Measurements from ENCODE around the gene PDE1C. TPM values are rescaled to one million over a fixed set of nuclear protein-coding genes. Genes with fewer than 3 reads are reported as not detected.

PDE1C gene
- total RNA-seq, 2 experiments from 2014 or later, result not detected

DNA sequence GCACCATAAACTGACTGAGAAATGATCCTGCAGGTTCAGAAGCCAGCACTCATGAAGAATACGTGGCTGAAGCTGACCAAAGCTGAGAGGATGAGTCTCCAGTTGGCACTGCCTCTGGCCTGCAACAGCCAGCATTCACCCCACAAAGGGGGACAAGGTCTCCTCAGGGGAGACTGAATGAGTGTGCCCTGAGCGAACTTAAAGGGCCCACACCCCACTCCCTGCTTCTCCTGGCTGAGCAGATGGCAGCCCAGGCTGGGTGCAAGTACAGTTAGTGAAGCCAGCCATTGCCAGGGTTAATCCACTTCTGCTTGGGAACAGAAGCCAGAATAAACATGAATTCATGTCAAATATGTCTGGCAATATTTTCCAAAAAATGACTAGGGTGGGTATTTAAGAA, 285.1 kb downstream of the PDE1C start:
- Mint-ChIP-seq H3K36me3 (ENCODE audit: low read depth) (no peaks in the 10 kb centered on the region), H3K27me3 (ENCODE audit: low read depth) (no peaks in the 10 kb centered on the region), H3K9me3 (ENCODE audit: insufficient read depth) (no peaks in the 10 kb centered on the region), H3K27ac (no peak overlapping the region), H3K4me1 (ENCODE audit: low read depth) (no peaks in the 10 kb centered on the region), H3K4me3 (no peak overlapping the region)
- CTCF ChIA-PET, result no interaction called here
- ATAC-seq (no peak), DNase-seq (no peak)
- POLR2A ChIA-PET, result no interaction called here

DNA sequence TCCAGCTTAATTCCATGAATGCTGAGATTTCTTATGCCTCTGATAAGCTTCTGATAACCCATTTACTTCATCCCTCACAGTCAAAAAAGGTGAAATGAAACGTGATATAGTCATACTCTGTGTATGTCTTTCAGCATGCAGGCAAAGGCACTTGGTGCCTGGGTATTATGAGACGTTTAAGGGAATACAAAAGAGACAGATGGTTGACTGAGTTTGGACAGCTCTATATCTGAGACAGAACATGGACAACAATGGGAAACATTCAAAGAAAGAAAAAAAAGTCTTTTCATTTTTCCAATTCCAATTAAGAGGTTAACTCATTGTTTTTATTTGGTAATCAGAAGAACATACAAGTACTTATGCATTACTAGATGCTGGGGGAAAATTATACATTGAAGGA, 287.0 kb downstream of the PDE1C start:
- no peak for DNase-seq
- no peak overlapping the region for H3K4me3 Mint-ChIP-seq
- ATAC-seq, result no peak
- CTCF ChIA-PET, result interaction anchor here (0.6 to 0.9 kb wide), 2 partner anchors 39 to 123 kb away, joined by 3 to 4 read pairs; no protein-coding TSS in a partner anchor
- no peaks in the 10 kb centered on the region for H3K9me3 Mint-ChIP-seq (ENCODE audit: insufficient read depth)
- H3K27me3 Mint-ChIP-seq (ENCODE audit: low read depth), result no peaks in the 10 kb centered on the region
- H3K27ac Mint-ChIP-seq, result no peak overlapping the region
- H3K4me1 Mint-ChIP-seq (ENCODE audit: low read depth), result no peaks in the 10 kb centered on the region
- H3K36me3 Mint-ChIP-seq (ENCODE audit: low read depth), result no peaks in the 10 kb centered on the region
- POLR2A ChIA-PET, result no interaction called here

DNA sequence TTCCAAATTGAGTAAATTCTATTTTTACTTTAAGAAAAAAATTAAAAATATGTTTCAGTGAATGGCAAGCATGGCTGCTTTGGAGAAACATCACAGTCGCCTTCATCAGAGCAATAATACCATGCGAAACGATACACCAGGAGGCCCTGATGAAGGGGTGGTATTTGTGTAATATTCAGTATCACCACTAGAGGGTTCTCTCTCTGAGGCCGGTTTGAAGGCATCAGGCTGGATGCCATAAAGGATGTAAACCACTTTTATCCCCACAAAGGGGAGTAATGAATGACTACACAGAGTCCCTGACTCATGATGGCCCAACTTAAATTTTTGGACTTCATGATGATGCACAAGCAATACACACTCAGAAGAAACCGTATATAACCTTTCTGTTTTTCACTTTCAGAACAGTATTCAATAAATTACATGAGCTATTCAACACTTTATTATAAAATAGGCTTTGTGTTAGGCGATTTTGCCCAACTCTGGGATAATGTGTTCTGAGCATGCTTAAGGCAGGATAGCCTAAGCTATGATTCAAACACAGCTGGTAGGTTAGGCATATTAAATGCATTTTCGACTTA, 287.7 kb downstream of the PDE1C start:
- no peaks in the 10 kb centered on the region for H3K36me3 Mint-ChIP-seq (ENCODE audit: low read depth)
- H3K4me3 Mint-ChIP-seq, result no peak overlapping the region
- H3K27me3 Mint-ChIP-seq (ENCODE audit: low read depth), result no peaks in the 10 kb centered on the region
- no peak overlapping the region for H3K27ac Mint-ChIP-seq
- DNase-seq (peak; percentile 21), ATAC-seq (peak; percentile 47)
- H3K4me1 Mint-ChIP-seq (ENCODE audit: low read depth), result no peaks in the 10 kb centered on the region
- POLR2A ChIA-PET, result no interaction called here
- CTCF ChIA-PET, result interaction anchor here (0.6 to 0.9 kb wide), 2 partner anchors 38 to 124 kb away, joined by 3 to 4 read pairs; no protein-coding TSS in a partner anchor
- H3K9me3 Mint-ChIP-seq (ENCODE audit: insufficient read depth), result no peaks in the 10 kb centered on the region

DNA sequence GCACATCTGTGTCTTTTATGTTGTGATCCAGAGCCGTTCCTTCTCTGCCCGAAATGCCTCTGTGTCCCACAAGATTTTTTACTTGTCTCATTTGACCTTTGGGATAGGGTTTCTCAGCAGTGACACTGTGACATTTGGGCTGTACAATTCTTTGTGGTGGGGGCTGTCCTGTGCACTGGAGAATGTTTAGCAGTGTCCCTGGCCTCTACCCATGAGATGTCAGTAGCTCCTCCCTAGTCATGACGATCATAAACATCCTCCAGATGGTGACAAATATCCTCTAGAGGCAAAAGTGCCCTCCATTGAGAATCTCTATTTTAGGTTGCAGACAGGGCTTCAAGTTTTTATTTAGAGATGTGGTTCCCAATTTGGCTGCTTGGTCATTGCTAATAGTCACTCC, 291.9 kb downstream of the PDE1C start:
- Mint-ChIP-seq H3K4me1 (ENCODE audit: low read depth) (no peaks in the 10 kb centered on the region), H3K9me3 (ENCODE audit: insufficient read depth) (no peaks in the 10 kb centered on the region), H3K4me3 (no peak overlapping the region), H3K27ac (no peak overlapping the region), H3K36me3 (ENCODE audit: low read depth) (no peaks in the 10 kb centered on the region), H3K27me3 (ENCODE audit: low read depth) (no peaks in the 10 kb centered on the region)
- no peak for DNase-seq
- CTCF ChIA-PET, result no interaction called here
- POLR2A ChIA-PET, result no interaction called here
- no peak for ATAC-seq

DNA sequence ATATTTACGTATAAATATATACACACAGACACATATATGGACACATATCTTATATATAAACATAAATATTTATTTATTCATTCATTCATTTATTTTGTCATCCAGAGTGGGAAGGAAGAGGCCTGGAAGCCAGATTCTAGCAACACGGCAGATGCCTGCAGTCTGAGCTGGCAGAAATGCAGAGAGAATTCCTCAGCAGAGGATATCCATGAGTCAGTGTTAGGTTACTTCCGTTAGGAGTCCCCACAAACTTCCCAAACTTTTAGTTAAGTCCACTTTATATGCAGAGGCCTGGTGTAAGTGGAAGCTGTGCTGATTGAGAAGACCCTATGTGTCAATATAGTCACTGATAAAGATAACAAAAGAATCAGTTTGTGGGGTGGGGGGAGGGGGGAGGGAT, 293.6 kb downstream of the PDE1C start:
- ATAC-seq (no peak), DNase-seq (no peak)
- ChIA-PET POLR2A (no interaction called here), CTCF (no interaction called here)
- Mint-ChIP-seq H3K36me3 (ENCODE audit: low read depth) (no peaks in the 10 kb centered on the region), H3K9me3 (ENCODE audit: insufficient read depth) (no peaks in the 10 kb centered on the region), H3K27me3 (ENCODE audit: low read depth) (no peaks in the 10 kb centered on the region), H3K4me1 (ENCODE audit: low read depth) (no peaks in the 10 kb centered on the region), H3K4me3 (no peak overlapping the region), H3K27ac (no peak overlapping the region)

DNA sequence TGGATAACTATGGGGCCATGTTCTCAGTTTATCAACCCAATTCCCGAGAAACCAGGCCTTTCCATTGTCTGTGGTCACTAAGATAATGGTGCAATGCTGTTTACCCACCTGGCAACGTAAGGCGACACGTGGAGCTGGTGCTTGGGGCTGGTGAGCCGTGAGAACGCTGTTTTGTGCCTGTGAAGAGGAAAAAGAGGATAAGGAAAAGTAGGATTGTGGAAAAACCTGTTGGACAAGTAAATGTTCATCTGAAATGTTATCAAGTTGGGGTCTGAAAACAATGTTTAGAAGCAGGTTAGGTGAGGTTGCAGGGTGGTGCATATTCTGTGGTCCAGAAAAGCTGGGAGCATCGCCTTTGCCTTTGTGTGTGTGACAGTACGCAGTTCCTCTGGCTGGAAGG, 294.7 kb downstream of the PDE1C start:
- no peaks in the 10 kb centered on the region for H3K36me3 Mint-ChIP-seq (ENCODE audit: low read depth)
- H3K27me3 Mint-ChIP-seq (ENCODE audit: low read depth), result no peaks in the 10 kb centered on the region
- POLR2A ChIA-PET, result no interaction called here
- DNase-seq (no peak), ATAC-seq (no peak)
- no peak overlapping the region for H3K4me3 Mint-ChIP-seq
- CTCF ChIA-PET, result no interaction called here
- H3K27ac Mint-ChIP-seq, result no peak overlapping the region
- no peaks in the 10 kb centered on the region for H3K9me3 Mint-ChIP-seq (ENCODE audit: insufficient read depth)
- H3K4me1 Mint-ChIP-seq (ENCODE audit: low read depth), result no peaks in the 10 kb centered on the region

DNA sequence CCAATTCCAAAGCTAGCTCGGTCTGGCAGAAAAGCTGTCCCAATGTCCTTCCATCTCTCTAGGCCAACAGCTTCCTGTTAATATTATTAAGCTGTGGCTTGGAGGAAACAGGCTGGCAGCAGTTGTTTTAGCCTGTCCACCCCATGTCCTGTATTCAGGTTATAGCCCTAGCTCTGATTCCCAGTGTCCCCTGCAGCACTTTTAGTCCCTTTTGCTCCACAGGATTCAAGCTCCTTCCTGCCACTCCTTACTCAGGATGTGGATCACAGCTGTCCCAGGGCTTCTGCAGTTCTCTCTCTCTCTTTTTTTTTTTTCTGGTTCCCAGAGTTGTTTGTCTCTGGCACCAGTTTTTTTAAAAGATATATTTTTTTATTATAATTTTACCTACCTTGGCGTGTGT, 298.0 kb downstream of the PDE1C start:
- Mint-ChIP-seq H3K27ac (no peak overlapping the region), H3K9me3 (ENCODE audit: insufficient read depth) (no peaks in the 10 kb centered on the region), H3K4me1 (ENCODE audit: low read depth) (no peaks in the 10 kb centered on the region), H3K36me3 (ENCODE audit: low read depth) (no peaks in the 10 kb centered on the region), H3K4me3 (no peak overlapping the region), H3K27me3 (ENCODE audit: low read depth) (no peaks in the 10 kb centered on the region)
- ATAC-seq (no peak), DNase-seq (no peak)
- ChIA-PET CTCF (no interaction called here), POLR2A (no interaction called here)

DNA sequence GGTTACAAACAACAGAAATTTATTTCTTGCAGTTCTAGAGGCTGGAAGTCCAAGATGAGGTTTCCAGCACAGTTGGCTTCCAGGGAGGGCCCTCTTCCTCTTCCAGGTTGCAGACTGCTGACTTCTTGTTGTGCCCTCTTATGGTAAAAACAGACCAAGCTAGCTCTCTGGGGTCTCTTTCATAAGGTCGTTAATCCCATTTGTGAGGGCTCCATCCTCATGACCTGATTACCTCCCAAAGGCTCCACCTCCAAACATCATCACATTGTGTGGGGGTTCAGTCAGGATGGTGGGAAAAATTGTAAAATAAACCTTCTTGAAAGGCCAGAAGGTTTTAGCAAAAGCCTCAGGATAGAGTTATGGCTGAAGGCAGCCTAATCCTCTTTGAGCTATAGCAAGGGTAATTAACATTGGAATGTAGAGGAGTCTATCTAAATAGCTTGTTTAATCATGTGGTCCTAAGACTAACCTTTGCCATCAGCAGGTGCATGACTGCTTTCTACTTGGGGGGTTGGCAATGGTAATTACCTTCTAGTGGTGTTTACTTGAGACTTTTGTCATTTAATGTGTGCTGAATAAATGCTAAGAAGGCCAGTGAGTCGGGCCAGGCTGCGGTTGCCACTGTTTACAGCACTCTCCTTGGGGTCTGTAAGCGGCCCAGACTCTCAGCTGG, 302.4 kb downstream of the PDE1C start:
- H3K4me1 Mint-ChIP-seq (ENCODE audit: low read depth), result no peaks in the 10 kb centered on the region
- POLR2A ChIA-PET, result no interaction called here

DNA sequence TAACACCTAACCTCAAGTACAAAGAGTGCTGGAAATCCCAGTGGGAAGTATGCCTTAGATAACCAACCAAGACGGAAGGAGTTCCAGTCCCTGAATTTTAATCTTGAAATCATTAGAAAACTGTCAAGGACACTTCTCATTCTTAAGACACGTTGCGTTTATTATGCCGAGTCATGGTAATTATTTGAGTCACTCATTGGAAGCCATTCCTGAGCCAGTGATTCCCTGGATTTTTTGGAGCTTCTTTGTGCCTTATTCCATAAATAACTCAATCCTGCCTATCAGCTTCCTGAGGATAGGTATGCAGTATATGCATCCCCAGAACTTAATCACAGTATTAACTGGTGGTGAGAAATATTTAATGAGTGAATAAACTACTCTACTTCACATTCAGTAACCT, 305.7 kb downstream of the PDE1C start:
- H3K27ac Mint-ChIP-seq, result no peak overlapping the region
- DNase-seq, result no peak
- ATAC-seq, result no peak
- no peaks in the 10 kb centered on the region for H3K9me3 Mint-ChIP-seq (ENCODE audit: insufficient read depth)
- no peaks in the 10 kb centered on the region for H3K36me3 Mint-ChIP-seq (ENCODE audit: low read depth)
- ChIA-PET POLR2A (no interaction called here), CTCF (interaction anchor here (1.3 kb wide), 1 partner anchor 21 kb away, joined by 4 read pairs; no protein-coding TSS in a partner anchor)
- no peaks in the 10 kb centered on the region for H3K27me3 Mint-ChIP-seq (ENCODE audit: low read depth)
- H3K4me3 Mint-ChIP-seq, result no peak overlapping the region
- no peaks in the 10 kb centered on the region for H3K4me1 Mint-ChIP-seq (ENCODE audit: low read depth)

More for the DNA sequence above, 302.4 kb downstream of the PDE1C start:
- Mint-ChIP-seq H3K9me3 (ENCODE audit: insufficient read depth) (no peaks in the 10 kb centered on the region), H3K27ac (no peak overlapping the region), H3K4me3 (no peak overlapping the region), H3K27me3 (ENCODE audit: low read depth) (no peaks in the 10 kb centered on the region), H3K36me3 (ENCODE audit: low read depth) (no peaks in the 10 kb centered on the region)
- no peak for DNase-seq
- CTCF ChIA-PET, result no interaction called here
- no peak for ATAC-seq

DNA sequence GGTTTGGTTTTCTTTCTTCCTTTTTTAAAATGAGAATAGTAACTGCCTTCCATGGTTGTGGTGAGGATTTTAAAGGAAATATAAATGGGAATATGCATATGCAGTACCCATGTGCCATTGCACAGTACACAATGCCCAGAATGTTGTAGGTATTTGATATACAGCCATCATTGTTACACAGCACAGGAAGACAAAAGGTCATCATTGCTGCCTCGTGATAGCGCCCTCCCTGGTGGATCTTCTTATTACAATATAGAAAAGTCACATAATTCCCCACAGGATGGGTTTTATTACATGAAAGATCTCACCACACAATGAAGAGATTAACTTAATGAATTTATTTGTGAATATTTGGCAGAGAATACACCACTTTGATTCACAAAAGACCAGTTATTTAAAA, 306.7 kb downstream of the PDE1C start:
- Mint-ChIP-seq H3K4me3 (no peak overlapping the region), H3K27me3 (ENCODE audit: low read depth) (no peaks in the 10 kb centered on the region), H3K9me3 (ENCODE audit: insufficient read depth) (no peaks in the 10 kb centered on the region), H3K36me3 (ENCODE audit: low read depth) (no peaks in the 10 kb centered on the region), H3K27ac (no peak overlapping the region), H3K4me1 (ENCODE audit: low read depth) (no peaks in the 10 kb centered on the region)
- CTCF ChIA-PET, result no interaction called here
- POLR2A ChIA-PET, result no interaction called here
- ATAC-seq, result no peak
- DNase-seq, result no peak

DNA sequence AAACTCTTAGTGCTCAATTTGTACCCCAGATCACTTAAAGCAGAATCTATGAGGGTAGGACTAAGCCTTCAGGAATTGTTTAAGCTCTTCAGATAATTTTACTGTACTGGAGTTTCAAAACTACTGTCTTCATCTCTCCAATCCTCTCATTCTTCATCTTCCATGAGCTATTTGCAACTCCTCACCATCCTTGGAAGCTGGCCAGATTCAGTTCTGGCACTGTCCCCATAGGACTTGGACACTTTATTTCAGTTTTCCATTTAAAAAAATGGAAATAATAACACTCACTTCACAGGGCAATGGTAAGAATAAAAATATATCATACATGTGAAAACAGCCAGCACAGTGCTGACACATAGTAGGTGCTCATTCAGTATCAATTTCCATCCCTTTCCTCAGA, 308.6 kb downstream of the PDE1C start:
- H3K9me3 Mint-ChIP-seq (ENCODE audit: insufficient read depth), result no peaks in the 10 kb centered on the region
- no peaks in the 10 kb centered on the region for H3K4me1 Mint-ChIP-seq (ENCODE audit: low read depth)
- no peak overlapping the region for H3K27ac Mint-ChIP-seq
- no peak for DNase-seq
- ChIA-PET POLR2A (no interaction called here), CTCF (no interaction called here)
- H3K36me3 Mint-ChIP-seq (ENCODE audit: low read depth), result no peaks in the 10 kb centered on the region
- H3K27me3 Mint-ChIP-seq (ENCODE audit: low read depth), result no peaks in the 10 kb centered on the region
- no peak for ATAC-seq
- no peak overlapping the region for H3K4me3 Mint-ChIP-seq

DNA sequence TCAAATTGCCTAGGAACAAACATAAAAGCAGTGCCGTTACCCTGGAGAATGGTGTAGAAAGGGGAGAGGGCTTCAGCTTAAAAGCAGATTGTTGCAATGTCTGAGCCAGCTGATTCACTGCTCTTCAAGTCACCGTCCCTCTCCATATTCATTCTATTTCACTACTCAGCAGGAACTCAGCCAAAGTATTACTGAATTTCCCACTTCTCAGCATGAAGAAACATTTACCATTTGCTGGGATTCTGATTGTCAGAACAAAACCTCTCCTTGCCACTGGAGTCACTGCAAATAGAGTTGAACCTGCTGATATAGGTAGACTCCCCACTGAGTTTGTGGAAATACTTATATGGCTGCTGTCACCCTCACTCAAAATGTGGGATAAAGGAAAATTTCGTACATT, 311.5 kb downstream of the PDE1C start:
- ATAC-seq, result no peak
- Mint-ChIP-seq H3K9me3 (ENCODE audit: insufficient read depth) (no peaks in the 10 kb centered on the region), H3K27me3 (ENCODE audit: low read depth) (no peaks in the 10 kb centered on the region), H3K36me3 (ENCODE audit: low read depth) (no peaks in the 10 kb centered on the region), H3K4me3 (no peak overlapping the region), H3K27ac (no peak overlapping the region), H3K4me1 (ENCODE audit: low read depth) (no peaks in the 10 kb centered on the region)
- no peak for DNase-seq
- ChIA-PET POLR2A (no interaction called here), CTCF (no interaction called here)

DNA sequence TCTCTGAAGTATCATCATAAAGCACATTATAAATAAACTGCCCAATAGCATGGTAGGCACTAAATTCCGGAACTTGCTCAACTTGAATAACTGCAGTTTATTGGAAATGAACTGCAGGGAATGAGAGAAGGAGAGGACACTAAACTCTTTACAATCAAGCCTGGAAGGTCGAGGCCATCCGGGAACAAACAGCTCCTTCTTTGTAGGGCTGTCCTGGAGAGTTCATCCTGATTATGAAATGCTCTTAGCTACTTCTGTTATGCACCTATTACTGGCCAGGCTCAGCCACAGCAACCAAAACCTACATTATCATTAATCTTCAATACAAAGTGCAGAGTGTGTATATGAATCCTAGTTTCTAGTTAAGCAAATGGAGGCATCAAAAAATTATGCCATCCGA, 318.5 kb downstream of the PDE1C start:
- Mint-ChIP-seq H3K36me3 (ENCODE audit: low read depth) (no peaks in the 10 kb centered on the region), H3K27me3 (ENCODE audit: low read depth) (no peaks in the 10 kb centered on the region), H3K4me1 (ENCODE audit: low read depth) (no peaks in the 10 kb centered on the region), H3K27ac (no peak overlapping the region), H3K4me3 (no peak overlapping the region), H3K9me3 (ENCODE audit: insufficient read depth) (no peaks in the 10 kb centered on the region)
- CTCF ChIA-PET, result no interaction called here
- ATAC-seq, result no peak
- POLR2A ChIA-PET, result no interaction called here
- no peak for DNase-seq

Measured in activated CD8-positive, alpha-beta T cell treated with anti-CD3 and anti-CD28 coated beads, Interleukin-2, amount 10 ng/mL, durations not matched to agents 7 days and 5 days (primary cell).